GM10248 (cell line): ENCODE data around the gene PTK7.

Experiments
- CTCF ChIA-PET: fragments of 300-600 bp; sonication (Branson Sonifier 250); formaldehyde crosslinking; extraction: SDS; loops from one replicate; lab custom pipeline; 2021; ENCODE audit warnings: antibody characterized with exemption; lab: Yijun Ruan, JAX
- POLR2A ChIA-PET: fragments of 350-650 bp; sonication (Branson Sonifier 250); formaldehyde crosslinking; extraction: SDS; loops from one replicate; lab custom pipeline; 2020; ENCODE audit warnings: antibody characterized with exemption; lab: Yijun Ruan, JAX
- DNase-seq: peaks from one replicate; pipeline ENCODE4 v3.0.0; 2012; ENCODE audit errors: extremely low spot score
- TF ChIP-seq, protein P1 (sequence below): IDR thresholded peaks from 2 replicates; pipeline ENCODE4 v1.5.1; 2012; ENCODE audit warnings: mild to moderate bottlenecking, low read depth; ENCODE audit errors: extremely low read depth, missing control alignments, control extremely low read depth

PTK7 gene

DNA sequence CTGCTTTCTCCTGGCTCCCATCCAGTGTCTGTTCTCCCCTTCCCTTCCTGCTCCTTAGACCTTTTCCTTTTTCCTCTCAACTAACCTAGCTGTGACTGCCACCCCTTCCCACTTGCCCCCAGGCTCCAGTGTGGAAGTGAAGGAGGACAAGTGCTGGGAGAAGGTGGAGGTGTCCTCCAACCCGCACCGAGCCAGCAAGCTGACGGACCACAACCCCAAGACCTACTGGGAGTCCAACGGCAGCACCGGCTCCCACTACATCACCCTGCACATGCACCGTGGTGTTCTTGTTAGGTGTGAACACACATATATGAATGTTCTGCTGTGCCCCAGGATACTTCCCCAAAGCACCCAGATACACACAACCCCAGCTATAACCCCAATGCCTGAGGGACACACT lies 124.4 kb downstream of the PTK7 start:
- ChIA-PET CTCF (interaction anchor here (0.9 to 1.9 kb wide), 3 partner anchors 11 to 28 kb away, joined by 3 to 9 read pairs (median 5); partner anchors contain the start of gene DNPH1), POLR2A (no interaction called here)
- TF ChIP-seq, protein P1, sequence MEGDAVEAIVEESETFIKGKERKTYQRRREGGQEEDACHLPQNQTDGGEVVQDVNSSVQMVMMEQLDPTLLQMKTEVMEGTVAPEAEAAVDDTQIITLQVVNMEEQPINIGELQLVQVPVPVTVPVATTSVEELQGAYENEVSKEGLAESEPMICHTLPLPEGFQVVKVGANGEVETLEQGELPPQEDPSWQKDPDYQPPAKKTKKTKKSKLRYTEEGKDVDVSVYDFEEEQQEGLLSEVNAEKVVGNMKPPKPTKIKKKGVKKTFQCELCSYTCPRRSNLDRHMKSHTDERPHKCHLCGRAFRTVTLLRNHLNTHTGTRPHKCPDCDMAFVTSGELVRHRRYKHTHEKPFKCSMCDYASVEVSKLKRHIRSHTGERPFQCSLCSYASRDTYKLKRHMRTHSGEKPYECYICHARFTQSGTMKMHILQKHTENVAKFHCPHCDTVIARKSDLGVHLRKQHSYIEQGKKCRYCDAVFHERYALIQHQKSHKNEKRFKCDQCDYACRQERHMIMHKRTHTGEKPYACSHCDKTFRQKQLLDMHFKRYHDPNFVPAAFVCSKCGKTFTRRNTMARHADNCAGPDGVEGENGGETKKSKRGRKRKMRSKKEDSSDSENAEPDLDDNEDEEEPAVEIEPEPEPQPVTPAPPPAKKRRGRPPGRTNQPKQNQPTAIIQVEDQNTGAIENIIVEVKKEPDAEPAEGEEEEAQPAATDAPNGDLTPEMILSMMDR: no peak
- no peak for DNase-seq

DNA sequence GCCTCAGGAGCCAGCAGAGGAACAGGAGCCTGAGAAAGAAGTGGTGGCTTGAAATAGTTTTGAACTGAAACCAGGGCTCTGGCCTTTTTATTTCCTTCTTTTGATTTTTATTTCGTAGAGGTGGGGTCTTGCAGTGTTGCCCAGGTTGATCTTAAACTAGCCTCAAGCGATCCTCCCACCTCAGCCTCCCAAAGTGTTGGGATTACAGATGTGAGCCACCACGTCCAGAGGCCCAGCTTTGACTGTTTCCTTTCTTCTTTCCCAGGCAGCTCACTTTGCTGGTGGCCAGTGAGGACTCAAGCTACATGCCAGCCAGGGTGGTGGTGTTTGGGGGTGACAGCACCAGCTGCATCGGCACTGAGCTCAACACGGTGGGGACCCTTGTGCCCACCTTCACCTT lies 126.3 kb downstream of the PTK7 start:
- ChIA-PET CTCF (interaction anchor here (1.1 kb wide), 1 partner anchor 11 kb away, joined by 3 read pairs; no protein-coding TSS in a partner anchor), POLR2A (interaction anchor here (0.6 kb wide), 1 partner anchor 92 kb away, joined by 5 read pairs; no protein-coding TSS in a partner anchor)
- TF ChIP-seq, protein P1: no peak
- no peak for DNase-seq

DNA sequence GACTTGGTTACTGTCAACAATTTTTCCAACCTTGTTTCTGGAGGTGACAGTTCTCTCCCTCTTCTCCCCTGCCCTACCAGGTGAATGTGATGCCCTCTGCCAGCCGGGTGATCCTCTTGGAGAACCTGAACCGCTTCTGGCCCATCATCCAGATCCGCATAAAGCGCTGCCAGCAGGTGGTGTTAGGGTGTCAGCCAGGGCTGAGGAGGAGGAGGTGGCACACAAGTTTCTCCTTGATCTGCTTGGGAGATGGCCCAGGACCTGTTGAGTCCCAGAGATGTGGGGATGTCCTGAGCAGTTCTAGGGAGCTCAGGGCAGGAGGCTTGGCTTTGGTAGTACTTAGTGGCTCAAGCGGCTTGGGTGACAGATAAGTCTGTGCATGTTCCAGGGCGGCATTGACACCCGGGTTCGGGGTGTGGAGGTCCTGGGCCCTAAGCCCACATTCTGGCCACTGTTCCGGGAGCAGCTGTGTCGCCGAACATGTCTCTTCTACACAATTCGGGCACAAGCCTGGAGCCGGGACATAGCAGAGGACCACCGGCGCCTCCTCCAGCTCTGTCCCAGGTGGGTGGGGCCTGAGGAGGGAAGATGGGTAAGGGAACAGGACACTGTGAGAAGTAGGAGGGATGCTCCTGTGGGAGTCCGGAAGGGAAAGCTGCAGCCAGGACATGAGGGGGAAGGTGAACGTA lies 127.1 kb downstream of the PTK7 start:
- no peak for DNase-seq
- TF ChIP-seq, protein P1: no peak
- POLR2A ChIA-PET: no interaction called here
- CTCF ChIA-PET: interaction anchor here (1.1 kb wide), 1 partner anchor 12 kb away, joined by 3 read pairs; no protein-coding TSS in a partner anchor

DNA sequence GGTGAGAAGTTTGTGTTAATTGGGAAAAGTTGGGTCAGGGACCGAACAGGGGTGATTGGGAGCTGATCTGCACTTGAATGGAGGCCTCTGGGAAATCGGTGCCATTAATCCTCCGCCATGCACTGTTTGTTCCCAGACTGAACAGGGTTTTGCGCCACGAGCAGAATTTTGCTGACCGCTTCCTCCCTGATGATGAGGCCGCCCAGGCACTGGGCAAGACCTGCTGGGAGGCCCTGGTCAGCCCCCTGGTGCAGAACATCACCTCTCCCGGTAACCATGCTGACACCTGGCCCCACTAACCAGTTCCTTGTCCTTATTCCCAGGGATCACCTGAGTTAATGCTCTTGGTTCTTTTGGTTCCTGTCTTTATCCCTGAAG lies 127.6 kb downstream of the PTK7 start:
- TF ChIP-seq, protein P1: no peak
- no peak for DNase-seq
- ChIA-PET CTCF (interaction anchor here (2.8 kb wide), 1 partner anchor 26 kb away, joined by 9 read pairs; the partner anchor contains the start of gene DNPH1), POLR2A (no interaction called here)

DNA sequence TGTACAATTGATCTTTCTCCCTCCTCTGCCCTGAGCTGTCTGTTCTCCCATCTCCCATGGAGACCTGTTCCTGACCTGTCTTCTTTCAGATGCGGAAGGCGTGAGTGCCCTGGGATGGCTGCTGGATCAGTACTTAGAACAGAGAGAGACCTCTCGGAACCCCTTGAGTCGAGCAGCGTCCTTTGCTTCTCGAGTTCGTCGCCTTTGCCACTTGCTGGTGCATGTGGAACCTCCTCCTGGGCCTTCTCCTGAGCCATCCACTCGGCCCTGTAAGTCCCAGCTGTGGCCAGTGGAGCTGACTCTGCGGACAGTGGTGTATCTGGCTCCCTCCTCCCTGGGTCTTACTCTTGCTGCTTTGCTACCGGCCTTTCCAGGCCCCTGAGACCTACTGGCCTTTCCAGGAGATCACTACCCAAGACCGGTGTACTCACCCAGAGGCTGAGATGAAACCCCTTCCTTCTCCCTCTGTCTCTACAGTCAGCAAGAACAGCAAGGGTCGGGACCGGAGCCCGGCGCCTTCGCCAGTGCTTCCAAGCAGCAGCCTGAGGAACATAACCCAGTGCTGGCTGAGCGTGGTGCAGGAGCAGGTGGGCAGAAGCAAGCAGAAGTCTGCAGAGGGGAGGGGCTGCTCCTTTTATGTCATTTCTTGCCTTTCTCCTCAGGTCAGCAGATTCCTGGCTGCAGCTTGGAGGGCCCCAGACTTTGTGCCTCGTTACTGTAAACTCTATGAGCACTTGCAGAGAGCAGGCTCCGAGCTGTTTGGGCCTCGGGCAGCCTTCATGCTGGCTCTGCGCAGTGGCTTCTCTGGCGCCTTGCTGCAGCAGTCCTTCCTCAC lies 128.4 kb downstream of the PTK7 start:
- no peak for DNase-seq
- ChIA-PET POLR2A (no interaction called here), CTCF (interaction anchor here (2.8 kb wide), 1 partner anchor 25 kb away, joined by 9 read pairs; the partner anchor contains the start of gene DNPH1)
- TF ChIP-seq, protein P1: no peak

DNA sequence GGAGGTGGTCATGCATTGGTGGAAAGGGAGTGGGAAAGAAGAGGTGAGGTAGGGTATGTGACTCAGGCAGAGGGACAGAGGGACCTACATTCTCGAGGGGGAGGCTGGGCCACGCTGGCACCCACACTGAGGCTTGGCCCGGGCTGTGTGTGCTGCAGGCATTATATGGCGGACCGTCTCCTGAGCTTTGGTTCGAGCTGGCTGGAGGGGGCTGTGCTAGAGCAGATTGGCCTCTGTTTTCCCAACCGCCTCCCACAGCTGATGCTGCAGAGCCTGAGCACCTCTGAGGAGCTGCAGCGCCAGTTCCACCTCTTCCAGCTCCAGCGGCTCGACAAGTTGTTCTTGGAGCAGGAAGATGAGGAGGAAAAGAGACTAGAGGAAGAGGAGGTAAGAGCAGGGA lies 129.7 kb downstream of the PTK7 start:
- ChIA-PET POLR2A (no interaction called here), CTCF (interaction anchor here (0.8 to 2.8 kb wide), 2 partner anchors 10 to 24 kb away, joined by 3 to 9 read pairs; partner anchors contain the start of gene DNPH1)
- TF ChIP-seq, protein P1: no peak
- DNase-seq: no peak
